Measurements from ENCODE around the gene ZFYVE28.

GRCh38 chr4:2313366-2313765 is 105.1 kb downstream of the ZFYVE28 start:
- TF ChIP-seq CTCF (IDR thresholded peaks at IDR 0.05) (no peak), POLR2A (IDR thresholded peaks at IDR 0.05) (no peak)
